GM18519 (cell line): ENCODE measurements around the gene CDC42BPG.

ENCODE experiments used
- ATAC-seq: cut with Tn5 transposase; IDR thresholded peaks from one replicate; pipeline ENCODE4 v1.9.1; 2021; ENCODE audit warnings: mild to moderate bottlenecking, moderate library complexity; ENCODE audit not compliant: unreplicated experiment, low FRiP score

Gene CDC42BPG

DNA sequence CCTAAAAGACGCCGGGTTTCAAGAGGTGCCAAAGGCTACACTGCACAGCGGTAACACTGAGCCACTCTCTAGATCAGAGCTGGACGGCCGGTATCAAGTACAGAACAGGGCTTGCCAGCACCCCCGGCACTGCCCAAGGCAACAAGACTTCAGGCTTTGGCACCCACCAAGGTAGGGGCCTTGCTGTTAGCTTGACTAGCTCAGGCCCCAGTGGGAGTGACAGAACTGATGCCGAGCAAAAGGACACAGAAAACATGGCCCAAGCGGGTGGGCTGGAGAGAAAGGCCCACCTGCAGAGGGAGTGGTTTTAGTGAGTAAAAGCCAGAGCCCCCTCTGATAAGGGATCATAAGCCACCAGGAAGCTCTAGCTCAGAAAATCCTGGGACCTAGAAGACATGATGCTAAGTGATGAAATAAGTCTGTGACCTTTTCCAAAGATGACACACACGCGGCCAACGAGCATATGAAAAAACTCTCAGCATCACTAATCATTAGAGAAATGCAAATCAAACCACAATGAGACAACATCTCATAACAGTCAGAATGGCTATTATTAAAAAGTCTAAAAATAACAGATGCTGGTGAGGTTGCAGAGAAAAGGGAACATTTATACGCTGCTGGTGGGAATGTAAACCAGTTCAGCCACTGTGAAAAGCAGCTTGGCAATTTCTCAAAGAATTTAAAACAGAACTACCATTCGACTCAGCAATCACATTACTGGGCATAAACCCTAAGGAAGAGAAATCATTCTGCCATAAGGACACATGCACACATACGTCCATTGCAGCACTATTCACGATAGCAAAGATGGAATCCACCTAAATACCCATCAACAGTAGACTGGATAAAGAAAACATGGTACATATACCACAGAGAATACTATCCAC lies 21.1 kb upstream of the CDC42BPG start:
- no peak for ATAC-seq

DNA sequence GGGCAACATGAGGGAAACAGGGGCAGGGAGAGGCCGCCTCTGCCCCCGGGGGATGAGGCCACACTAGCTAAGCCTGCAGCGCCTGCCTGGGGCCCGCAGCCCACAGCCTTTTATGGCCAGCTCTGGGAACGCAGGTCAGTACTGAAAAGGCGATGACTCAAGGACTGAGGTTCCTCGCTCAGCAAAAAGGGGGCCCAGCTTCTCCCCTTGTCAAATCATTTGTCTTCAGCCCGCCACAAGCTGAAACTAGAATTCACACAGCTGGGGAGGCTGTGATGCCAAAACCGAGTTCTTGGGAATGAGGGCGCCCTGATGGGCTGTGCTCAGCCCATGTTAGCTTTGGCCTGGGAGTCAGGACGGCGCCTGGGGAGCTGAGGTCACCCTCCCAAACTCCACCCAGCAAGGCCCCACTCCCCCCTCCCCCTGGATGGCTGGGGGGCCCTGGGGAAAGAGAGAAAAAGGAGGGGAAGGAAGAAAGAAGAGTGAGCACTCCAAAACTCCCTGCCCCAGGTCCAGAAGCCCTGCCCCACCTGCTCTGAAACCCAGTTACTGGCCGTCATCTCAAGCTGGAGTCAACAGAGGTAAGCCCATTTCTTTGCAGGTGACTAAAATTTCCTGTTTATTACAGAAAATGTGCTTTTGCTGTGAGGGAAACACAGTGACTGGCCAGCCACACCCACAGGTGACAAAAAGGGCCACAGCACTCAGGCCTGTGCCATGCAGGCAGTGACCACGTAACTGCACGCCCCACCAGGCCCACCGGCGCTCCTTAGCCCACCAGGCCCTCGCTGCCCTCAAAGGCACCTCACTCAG lies 20.2 kb upstream of the CDC42BPG start:
- no peak for ATAC-seq

DNA sequence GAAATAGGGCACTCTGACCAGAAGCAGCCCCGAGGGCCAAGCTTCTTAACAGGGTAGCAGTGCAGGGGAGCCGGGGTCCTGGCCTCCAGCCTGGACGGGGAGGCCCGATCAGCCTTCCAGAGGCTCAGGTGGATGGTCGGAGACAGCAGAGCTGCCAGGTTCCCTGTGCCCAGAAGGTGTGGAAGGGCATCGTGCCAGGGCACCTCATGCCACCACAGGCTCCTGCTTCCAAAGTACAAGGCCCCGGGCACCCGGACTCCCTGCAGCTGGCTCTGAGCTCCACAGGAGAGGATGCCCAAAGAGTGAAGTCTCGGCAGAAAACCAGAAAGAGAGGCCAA lies 19.7 kb upstream of the CDC42BPG start:
- no peak for ATAC-seq

DNA sequence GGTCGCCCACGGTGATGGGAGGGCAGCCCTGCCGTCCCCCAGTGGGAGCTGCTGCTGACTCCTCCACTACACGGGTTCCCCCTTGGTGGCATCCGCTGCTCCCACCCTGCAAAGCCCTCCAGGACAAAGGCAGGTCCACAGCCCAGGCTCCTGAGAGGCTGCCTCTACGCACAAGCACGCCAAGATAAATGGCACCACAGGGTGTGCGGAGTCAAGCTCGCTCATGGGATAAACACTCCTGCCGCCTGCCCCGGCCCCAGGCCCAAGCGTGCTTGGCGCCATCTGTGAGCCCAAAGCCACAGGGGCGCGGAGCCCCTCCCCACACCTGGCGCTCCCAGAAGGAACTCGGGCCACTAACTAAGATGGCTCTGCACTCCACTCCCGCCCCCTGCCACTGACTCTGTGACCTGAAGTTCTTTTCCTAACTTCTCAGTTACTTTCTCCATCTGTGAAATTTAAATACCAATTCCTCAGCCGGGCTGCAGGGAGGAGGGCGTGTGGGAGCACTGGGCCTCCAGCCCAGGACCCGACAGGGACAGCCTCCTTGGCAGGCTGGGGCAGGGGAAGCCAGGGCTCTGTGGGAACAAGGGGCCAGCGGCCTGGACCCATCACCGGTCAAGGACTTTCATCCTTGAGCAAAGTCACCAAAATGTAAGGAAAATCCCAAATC lies 19.1 kb upstream of the CDC42BPG start:
- ATAC-seq = no peak

- ATAC-seq = no peak
Observed at GRCh38 chr11:64862987-64863390, 18.5 kb upstream of the CDC42BPG start.

DNA sequence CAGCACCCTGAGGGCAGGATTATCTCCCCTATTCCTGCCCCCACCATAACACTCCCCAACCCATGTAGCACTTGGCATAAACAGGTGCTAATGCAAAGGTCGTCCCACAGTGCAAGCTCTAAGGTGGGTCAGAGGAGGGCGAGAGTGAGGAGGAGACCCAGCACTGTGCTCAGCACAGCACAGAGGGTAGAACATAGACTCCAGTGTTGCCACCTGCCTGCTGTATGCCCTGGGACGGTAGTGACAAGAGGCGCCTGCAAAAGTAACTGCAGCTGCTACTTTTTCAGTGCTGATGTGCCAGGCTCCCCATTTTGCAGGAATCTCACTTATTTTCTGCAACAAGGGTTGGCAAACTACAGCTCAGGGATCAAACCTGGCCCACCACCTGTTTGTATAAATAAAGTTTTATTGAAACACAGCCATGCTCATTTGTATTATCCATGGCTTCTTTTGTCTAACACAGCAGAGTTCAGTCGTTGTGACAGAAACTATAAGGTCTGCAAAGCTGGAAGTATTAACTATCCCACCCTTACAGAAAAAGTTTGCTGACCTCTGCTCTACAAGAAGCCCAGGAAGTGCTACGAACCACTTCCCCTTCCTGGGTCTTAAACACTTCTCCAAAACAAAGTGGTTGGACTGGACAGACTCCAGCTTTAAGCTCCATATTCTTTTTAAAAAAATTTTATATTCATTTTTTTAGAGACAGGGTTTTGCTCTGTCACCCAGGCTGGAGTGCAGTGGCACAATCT lies 16.9 kb upstream of the CDC42BPG start:
- no peak for ATAC-seq

GRCh38 chr11:64859542-64860414 lies 15.3 kb upstream of the CDC42BPG start:
- ATAC-seq = peak; percentile 34

GRCh38 chr11:64858467-64859263 lies 14.2 kb upstream of the CDC42BPG start:
- no peak for ATAC-seq

GRCh38 chr11:64857485-64857884 lies 13.0 kb upstream of the CDC42BPG start:
- ATAC-seq = no peak

DNA sequence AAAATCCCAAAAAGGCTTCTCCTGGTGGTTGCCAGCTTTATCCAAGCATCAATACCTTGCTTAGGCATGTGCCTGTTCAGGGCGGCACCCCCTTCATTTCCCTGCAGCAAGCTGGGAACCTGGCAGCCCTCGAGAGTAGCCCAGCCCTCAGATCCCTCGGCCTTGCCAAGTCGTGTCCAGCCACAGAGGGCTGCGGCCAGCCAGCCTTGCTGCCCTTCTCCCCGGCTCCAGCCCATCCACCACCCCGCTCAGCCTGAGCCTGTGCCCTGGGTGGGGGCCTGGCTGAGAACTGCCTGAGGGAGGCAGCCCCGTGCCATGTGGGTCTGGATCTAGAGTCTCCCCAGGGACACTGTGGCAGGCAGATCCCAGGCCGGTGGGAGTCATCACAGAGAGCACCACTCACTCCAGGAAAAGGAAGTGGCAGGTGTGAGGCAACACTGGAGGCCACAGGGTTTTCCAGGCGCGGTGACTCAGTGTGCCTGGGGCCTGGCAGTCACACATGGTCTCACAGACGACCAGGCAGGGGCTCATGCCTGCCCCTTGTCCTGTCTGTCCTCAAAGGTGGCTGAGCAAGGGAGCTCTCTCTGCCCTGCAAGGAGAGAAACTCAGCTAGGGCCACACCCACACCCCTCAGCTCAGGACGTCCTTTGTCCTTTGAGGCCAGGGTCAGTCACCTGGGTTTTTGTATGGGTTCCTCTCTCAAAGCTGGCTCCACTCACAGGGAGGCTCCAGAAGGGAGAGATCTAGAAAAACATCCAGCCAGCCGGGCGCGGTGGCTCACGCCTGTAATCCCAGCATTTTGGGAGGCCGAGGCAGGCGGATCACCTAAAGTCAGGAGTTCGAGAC lies 12.2 kb upstream of the CDC42BPG start:
- no peak for ATAC-seq

DNA sequence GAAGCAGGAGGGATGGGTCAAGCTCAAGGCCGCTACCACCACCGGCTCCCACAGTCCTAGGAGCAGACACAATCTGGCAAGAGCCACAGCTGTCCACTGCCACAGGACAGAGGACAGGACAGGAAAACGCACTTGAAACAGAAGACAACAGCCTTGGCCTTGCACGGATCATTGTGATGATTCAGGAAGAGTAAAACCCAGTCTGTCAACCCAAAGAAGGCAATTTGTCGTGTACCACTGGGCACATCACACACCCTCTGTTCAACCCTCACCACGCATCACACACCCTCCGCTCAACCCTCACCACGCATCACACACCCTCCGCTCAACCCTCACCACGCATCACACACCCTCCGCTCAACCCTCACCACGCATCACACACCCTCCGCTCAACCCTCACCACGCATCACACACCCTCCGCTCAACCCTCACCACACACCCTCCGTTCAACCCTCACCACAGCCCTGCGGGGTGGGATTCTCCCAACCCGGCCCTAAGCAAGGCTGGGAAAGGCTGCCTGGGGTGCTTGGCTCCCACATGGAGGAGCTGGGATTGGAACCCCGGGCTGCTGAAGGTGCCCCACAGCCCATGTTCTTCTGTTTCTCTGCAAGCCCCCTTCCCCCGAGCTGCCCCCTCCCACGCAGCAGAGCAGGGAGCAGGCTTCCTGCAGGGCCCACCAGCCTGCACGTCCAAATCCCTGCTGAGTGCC lies 11.3 kb upstream of the CDC42BPG start:
- no peak for ATAC-seq

- no peak for ATAC-seq
Observed at GRCh38 chr11:64854534-64855502, 10.4 kb upstream of the CDC42BPG start.

GRCh38 chr11:64854157-64854533 lies 9.7 kb upstream of the CDC42BPG start:
- ATAC-seq = no peak

DNA sequence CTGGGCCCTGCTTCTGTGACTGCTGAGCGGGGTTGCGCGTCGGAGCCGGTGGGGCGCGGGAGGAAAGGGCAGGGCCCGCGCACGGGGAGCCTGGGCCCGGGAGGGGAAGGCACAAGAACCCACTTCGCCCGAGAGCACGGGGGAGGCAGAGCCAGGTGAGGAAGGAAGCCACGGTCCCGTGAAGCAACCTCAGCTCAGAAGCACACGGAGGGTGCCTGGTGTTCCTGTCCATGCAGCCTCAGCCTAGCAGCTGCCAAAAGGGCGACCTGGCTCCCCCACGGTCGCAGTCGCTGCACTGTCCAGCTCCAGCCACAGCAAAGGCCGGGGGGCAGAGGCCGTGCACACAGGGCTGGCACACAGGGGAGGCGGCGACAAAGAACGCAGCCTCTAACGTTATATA lies 9.3 kb upstream of the CDC42BPG start:
- no peak for ATAC-seq

DNA sequence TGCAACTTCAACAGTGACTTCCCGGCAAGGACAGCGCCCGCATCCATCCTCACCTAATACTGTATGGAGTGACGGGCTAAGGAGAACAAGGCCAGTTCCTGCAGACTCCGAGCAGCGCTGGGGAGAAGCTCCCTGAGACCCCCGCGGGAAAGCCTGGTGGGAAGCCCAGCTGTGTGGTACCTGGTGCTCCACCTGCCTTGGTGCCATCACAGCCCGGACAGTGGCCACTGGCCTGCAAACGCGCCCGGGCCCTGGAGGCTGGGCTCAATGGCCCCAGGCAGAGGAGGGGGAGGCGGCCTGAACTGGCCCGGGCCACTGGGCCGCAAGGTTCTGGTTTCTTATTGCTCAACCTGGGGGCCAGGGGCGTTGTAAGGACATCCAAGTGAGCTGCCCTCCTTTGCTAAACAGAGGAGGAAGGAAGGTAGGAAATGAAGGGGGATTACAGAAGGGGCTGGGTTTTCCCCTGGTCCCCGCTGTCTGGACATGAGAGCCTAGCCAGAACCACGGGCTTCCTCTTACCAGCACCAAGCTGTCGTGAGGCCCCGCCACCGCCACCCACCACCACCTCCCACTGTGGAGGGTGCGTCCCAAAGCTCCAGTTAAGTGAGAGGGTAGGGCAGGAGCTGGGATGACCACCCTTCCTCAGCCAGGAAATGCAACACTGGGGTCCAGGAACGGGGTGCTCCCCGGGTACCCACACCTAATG lies 8.5 kb upstream of the CDC42BPG start:
- no peak for ATAC-seq
